ENCODE results near the gene DDX6. TPM values are rescaled to one million over a fixed set of nuclear protein-coding genes. Genes with fewer than 3 reads are reported as not detected.

DDX6 gene
- total RNA-seq (2022; extraction: Qiagen RNA extraction; ENCODE audit: low read depth): 24.1 to 32.8 TPM (median 31.4 TPM) in 5 replicates

GRCh38 chr11:118791111-118791960 is at the start of gene DDX6:
Gene DDX6, minus strand, starts transcription at chr11:118791164. Its CDS starts 4,913 bp downstream, at chr11:118786251.

Other genes starting within 250 kb of the DDX6 start
- gene IFT46, start 225.2 kb downstream of the DDX6 start, total RNA-seq (2022; extraction: Qiagen RNA extraction; ENCODE audit: low read depth): 15.8 to 17.2 TPM (median 16.5 TPM) in 5 replicates
- 93.8 to 106 TPM (median 99.1 TPM) in 5 replicates for gene ARCN1, start 218.8 kb downstream of the DDX6 start, total RNA-seq (2022; extraction: Qiagen RNA extraction; ENCODE audit: low read depth)
- gene PHLDB1, start 183.5 kb downstream of the DDX6 start, total RNA-seq (2022; extraction: Qiagen RNA extraction; ENCODE audit: low read depth): 10.4 to 13.6 TPM (median 10.6 TPM) in 5 replicates
- gene TREH, start 111.5 kb downstream of the DDX6 start, total RNA-seq (2022; extraction: Qiagen RNA extraction; ENCODE audit: low read depth): 0.05 TPM in 1 of 5 replicates, not detected in the others
- gene CXCR5, start 92.7 kb upstream of the DDX6 start, total RNA-seq (2022; extraction: Qiagen RNA extraction; ENCODE audit: low read depth): 0.07 to 0.24 TPM (median 0.20 TPM) in 5 replicates
- gene BCL9L, start 134.8 kb upstream of the DDX6 start, total RNA-seq (2022; extraction: Qiagen RNA extraction; ENCODE audit: low read depth): 86.6 to 141 TPM (median 122 TPM) in 5 replicates
- gene UPK2, start 165.1 kb upstream of the DDX6 start, total RNA-seq (2022; extraction: Qiagen RNA extraction; ENCODE audit: low read depth): 0.53 to 0.94 TPM (median 0.81 TPM) in 5 replicates
- not detected in 5 replicates for gene FOXR1, start 180.6 kb upstream of the DDX6 start, total RNA-seq (2022; extraction: Qiagen RNA extraction; ENCODE audit: low read depth)
- gene CENATAC, start 207.0 kb upstream of the DDX6 start, total RNA-seq (2022; extraction: Qiagen RNA extraction; ENCODE audit: low read depth): 10.0 to 18.0 TPM (median 11.3 TPM) in 5 replicates
- gene RPS25, start 227.2 kb upstream of the DDX6 start, total RNA-seq (2022; extraction: Qiagen RNA extraction; ENCODE audit: low read depth): 759 to 1,109 TPM (median 829 TPM) in 5 replicates
- 57.0 to 64.6 TPM (median 62.7 TPM) in 5 replicates for gene TRAPPC4, start 227.6 kb upstream of the DDX6 start, total RNA-seq (2022; extraction: Qiagen RNA extraction; ENCODE audit: low read depth)
- 10.3 to 11.8 TPM (median 11.0 TPM) in 5 replicates for gene SLC37A4, start 239.7 kb upstream of the DDX6 start, total RNA-seq (2022; extraction: Qiagen RNA extraction; ENCODE audit: low read depth)

Measured in A549 treated with DMSO at 1 μM for 4 hours (cell line).